K562 (cell line): ENCODE measurements around the gene LRRN3. TPM values are rescaled to one million over a fixed set of nuclear protein-coding genes. Genes with fewer than 3 reads are reported as not detected.

Experiments used
- ADNP ChIP-seq: fragments of 200-800 bp; sonication (Bioruptor generic); IDR thresholded peaks from 2 replicates; pipeline ENCODE4 v1.6.1; 2016; ENCODE audit warnings: missing genetic modification characterization, missing compliant biosample characterization
- FOXJ2 ChIP-seq: fragments of 200-800 bp; sonication (Bioruptor generic); IDR thresholded peaks from 2 replicates; pipeline ENCODE4 v1.6.1; 2016; ENCODE audit warnings: missing genetic modification characterization, missing compliant biosample characterization
- HIVEP1 ChIP-seq: fragments of 250-450 bp; sonication (Bioruptor Pico); IDR thresholded peaks from 2 replicates; pipeline ENCODE4 v1.4.0; 2020; ENCODE audit warnings: mild to moderate bottlenecking
- MAFG ChIP-seq: fragments of 450-650 bp; conservative IDR thresholded peaks from 2 replicates; pipeline ENCODE4 v1.6.1; 2016; ENCODE audit warnings: missing genetic modification characterization, missing compliant biosample characterization
- MBD2 ChIP-seq: sonication (generic); IDR thresholded peaks from 2 replicates; pipeline ENCODE4 v1.6.1; 2016; ENCODE audit warnings: low read depth, borderline replicate concordance
- MTA3 ChIP-seq: fragments of 450-650 bp; formaldehyde crosslinking; IDR thresholded peaks from 2 replicates; pipeline ENCODE4 v1.6.1; 2017; ENCODE audit warnings: mild to moderate bottlenecking, borderline replicate concordance
- SMAD4 ChIP-seq: fragments of 250-450 bp; sonication (Bioruptor Pico); conservative IDR thresholded peaks from 2 replicates; pipeline ENCODE4 v1.8.0; 2021; ENCODE audit warnings: inconsistent platforms, mild to moderate bottlenecking, moderate library complexity
- SMARCA4 ChIP-seq: fragments of 450-650 bp; IDR thresholded peaks from 2 replicates; pipeline ENCODE4 v1.6.1; 2016
- ZBTB40 ChIP-seq, 2 experiments: fragments of 450-650 bp in 1 of 2; sonication (generic) in 1 of 2; formaldehyde crosslinking in 1 of 2; IDR thresholded peaks; 2 replicates each; pipeline versions ENCODE4 v1.7.1 to v1.9.0; 2016 to 2022; ENCODE audit warnings: inconsistent platforms in 1 of 2, mild to moderate bottlenecking in 1 of 2, missing genetic modification reagents in 1 of 2
- ZFPM2 ChIP-seq: fragments of 250-450 bp; sonication (Bioruptor Pico); IDR thresholded peaks from 2 replicates; pipeline ENCODE4 v1.5.1; 2022; ENCODE audit warnings: mild to moderate bottlenecking
- ZMIZ1 ChIP-seq, 2 experiments: fragments of 150-350 bp in 1 of 2; IDR thresholded peaks; 2 replicates each; pipeline ENCODE4 v1.6.1; 2012 to 2016; ENCODE audit warnings: low read depth in 2 of 2, low read length in 2 of 2, mild to moderate bottlenecking in 1 of 2, moderate library complexity in 1 of 2
- ZNF23 ChIP-seq: fragments of 250-450 bp; sonication (Bioruptor Pico); IDR thresholded peaks from 2 replicates; pipeline ENCODE4 v1.4.0; 2020; ENCODE audit warnings: mild to moderate bottlenecking
- ZNF280A ChIP-seq: fragments of 450-650 bp; IDR thresholded peaks from 2 replicates; pipeline ENCODE4 v1.6.1; 2018; ENCODE audit warnings: mild to moderate bottlenecking, low read depth; ENCODE audit not compliant: partially characterized antibody
- polyA plus RNA-seq, 8 experiments: library from polyadenylated mRNA; depleted of rRNA in 4 of 8; stranded (reverse) in 5 of 8; unstranded in 3 of 8; fragments of >200 nt; fragmentation: Nextera tagmentation in 2 of 8; fragmentation: Illumina TruSeq in 1 of 8; extraction: Ambion mirVana in 2 of 8; extraction: Trizol in 1 of 8; gene quantifications; 2 replicates each; pipeline versions ENCODE4 v1.2.1 to v1.2.3, GENCODE V29; 2011 to 2014; ENCODE audit warnings: inconsistent platforms in 1 of 8, missing spikeins in 1 of 8
- total RNA-seq, 7 experiments: library from RNA; depleted of rRNA in 6 of 7; stranded (reverse); fragments of >200 nt in 6 of 7; fragmentation: Illumina TruSeq in 2 of 7; extraction: Trizol in 2 of 7; gene quantifications; 2 replicates each; pipeline versions ENCODE4 v1.2.1 to v1.2.3, GENCODE V29; 2011 to 2021; ENCODE audit warnings: low replicate concordance in 1 of 7
- TF ChIP-seq, protein P1 (sequence below): sonication (generic); formaldehyde crosslinking; IDR thresholded peaks from 2 replicates; pipeline ENCODE4 v1.8.0; 2022; ENCODE audit warnings: mild to moderate bottlenecking, missing genetic modification reagents

Gene LRRN3
- total and polyA plus RNA-seq, 9 of the 15 experiments (the other 6 are each of a cell fraction or from before 2014, with no cell fraction given): 0.05 to 1.00 (median 0.20) TPM; not detected in 1

DNA sequence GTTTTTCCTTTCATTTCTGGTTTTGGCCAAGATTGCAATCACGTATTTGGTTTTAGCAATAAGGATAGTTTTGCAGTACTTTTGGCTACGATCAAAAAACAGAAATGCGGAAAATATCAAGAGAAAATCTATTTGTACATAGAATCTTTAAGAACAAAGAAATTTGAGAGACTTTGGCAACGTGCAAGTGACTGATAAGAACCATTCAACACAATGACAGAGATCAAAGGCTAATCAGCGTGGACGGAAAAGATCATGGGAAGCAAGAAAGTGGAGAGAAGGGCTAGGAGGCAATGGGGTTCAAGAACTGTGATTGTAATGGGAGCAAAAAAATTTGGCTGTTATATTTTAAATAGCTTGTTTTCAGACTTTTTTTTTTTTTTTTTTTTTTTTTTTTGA is 16.2 kb upstream of the LRRN3 start (continued):
- TF ChIP-seq ZBTB40 (IDR thresholded peaks at IDR 0.05) (no peak), ZBTB40 (CRISPR knock-in tag; IDR thresholded peaks at IDR 0.05) (no peak), FOXJ2 (tag) (no peak), ZNF280A (no peak), MBD2 (no peak), HIVEP1 (CRISPR knock-in tag) (no peak), SMARCA4 (peak; percentile 72), ZNF23 (CRISPR knock-in tag) (no peak), ZFPM2 (no peak), MTA3 (no peak), ZMIZ1 (IDR thresholded peaks at IDR 0.05; ENCODE audit: low read depth in 2 of 2, low read length in 2 of 2) (no peak), ADNP (tag) (peak; percentile 60; the same call in 1 of the 2 replicates), SMAD4 (no peak), MAFG (no peak)
- TF ChIP-seq, protein P1, sequence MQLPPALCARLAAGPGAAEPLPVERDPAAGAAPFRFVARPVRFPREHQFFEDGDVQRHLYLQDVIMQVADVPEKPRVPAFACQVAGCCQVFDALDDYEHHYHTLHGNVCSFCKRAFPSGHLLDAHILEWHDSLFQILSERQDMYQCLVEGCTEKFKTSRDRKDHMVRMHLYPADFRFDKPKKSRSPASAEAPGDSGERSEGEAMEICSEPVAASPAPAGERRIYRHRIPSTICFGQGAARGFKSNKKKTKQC (CRISPR knock-in tag): no peak
